Large intestine (tissue), 3 donors: ENCODE results near the gene ITGA11. TPM values are rescaled to one million over a fixed set of nuclear protein-coding genes. Genes with fewer than 3 reads are reported as not detected.

Experiments used
- DNase-seq, 2 donors: peaks; one replicate each; pipeline versions ENCODE4 v3.0.0 to v3.0.0-alpha.2; 2013
- H3K27ac ChIP-seq: one replicate; pipeline ENCODE4 v1.5.1; 2013; ENCODE audit warnings: low read length
- H3K27me3 ChIP-seq: 2 replicates; pipeline ENCODE4 v1.6.1; 2013; ENCODE audit warnings: low read length; ENCODE audit not compliant: control insufficient read depth, insufficient read depth
- H3K36me3 ChIP-seq: 2 replicates; pipeline ENCODE4 v1.6.1; 2013; ENCODE audit warnings: low read length; ENCODE audit not compliant: control insufficient read depth, insufficient read depth
- H3K4me1 ChIP-seq: one replicate; pipeline ENCODE4 v1.6.1; 2013; ENCODE audit warnings: low read length; ENCODE audit not compliant: control insufficient read depth, insufficient read depth
- H3K4me3 ChIP-seq: one replicate; pipeline ENCODE4 v1.5.1; 2013; ENCODE audit warnings: low read length
- H3K9me3 ChIP-seq: one replicate; pipeline ENCODE4 v1.6.1; 2013; ENCODE audit warnings: mild to moderate bottlenecking, low read depth, low read length, moderate library complexity; ENCODE audit not compliant: control insufficient read depth
- WGBS: methylation state at CpG from one replicate; pipeline ENCODE4 v1.1.5; 2013; ENCODE audit warnings: low lambda C conversion rate; ENCODE audit not compliant: insufficient coverage; 5-methylcytosine and 5-hydroxymethylcytosine counted together
- polyA plus RNA-seq: library from polyadenylated mRNA; unstranded; fragments of 120-200 nt; gene quantifications from one replicate; pipeline ENCODE4 v1.2.1, GENCODE V29; 2013

ITGA11 gene
- polyA plus RNA-seq, 1 donor = 1.8 TPM

DNA sequence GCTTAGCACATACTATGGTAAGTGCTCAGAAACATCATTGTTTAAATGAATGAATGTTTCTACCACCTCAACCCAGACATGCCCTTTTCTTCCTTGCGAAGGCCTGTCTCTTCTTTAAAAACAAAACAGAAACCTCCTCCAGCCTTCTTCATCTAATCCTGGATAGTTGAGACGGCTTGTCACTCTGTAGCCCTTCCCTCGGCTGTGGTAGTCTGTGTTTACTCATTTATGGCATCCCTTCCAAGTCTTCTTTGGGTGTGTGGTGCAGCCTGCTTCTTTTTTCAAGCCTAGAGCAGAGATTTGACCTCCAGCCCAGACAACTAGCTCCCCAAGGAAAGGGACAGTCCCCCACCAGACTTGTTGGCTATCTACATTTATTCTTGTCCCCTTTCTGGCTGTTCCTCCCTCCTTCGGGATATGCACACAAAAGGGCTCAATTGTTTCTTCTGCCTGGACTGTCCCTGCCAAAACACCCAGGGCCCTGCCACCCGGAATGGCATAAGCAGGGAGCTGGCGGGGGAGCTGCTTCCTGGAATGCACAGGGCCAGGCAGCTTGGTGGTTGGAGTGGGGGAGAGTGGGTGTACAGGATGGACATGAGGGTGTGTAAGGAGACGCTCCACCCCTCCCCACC, 67.8 kb downstream of the ITGA11 start:
- no peak overlapping the region for H3K4me3 ChIP-seq
- H3K27ac ChIP-seq = no peak overlapping the region

DNA sequence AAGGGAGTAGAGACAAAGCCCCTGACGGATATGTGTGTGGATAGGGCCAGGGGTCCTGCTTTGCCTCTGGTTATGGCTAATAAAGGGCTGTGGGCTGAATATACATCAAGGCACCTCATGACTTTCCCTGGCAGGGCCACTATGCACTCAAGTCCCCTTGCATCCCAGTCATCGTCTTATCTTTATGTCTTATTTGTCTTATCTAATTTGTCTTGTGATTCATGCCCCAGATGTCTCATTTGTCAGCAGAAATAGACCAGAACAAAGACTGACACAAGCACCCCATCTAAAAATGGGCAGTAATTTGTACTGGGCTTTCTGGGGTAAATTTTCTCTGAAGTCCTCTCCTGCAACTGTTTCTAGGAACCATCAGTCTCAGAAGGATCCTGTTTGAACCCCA, 68.6 kb downstream of the ITGA11 start:
- DNase-seq = no peak
- no peaks in the 10 kb centered on the region for H3K27me3 ChIP-seq
- no peaks in the 10 kb centered on the region for H3K36me3 ChIP-seq
- H3K4me1 ChIP-seq = no peaks in the 10 kb centered on the region
- no peak overlapping the region for H3K27ac ChIP-seq
- H3K4me3 ChIP-seq = no peak overlapping the region
- WGBS = 60% methylated on average over 1 of the region's 2 CpGs
- H3K9me3 ChIP-seq = no peaks in the 10 kb centered on the region

More for the DNA sequence above, 67.8 kb downstream of the ITGA11 start:
- H3K27me3 ChIP-seq = no peaks in the 10 kb centered on the region
- no peaks in the 10 kb centered on the region for H3K4me1 ChIP-seq
- no peak for DNase-seq
- H3K9me3 ChIP-seq = no peaks in the 10 kb centered on the region
- WGBS = 33% methylated on average over 2 of the region's 7 CpGs
- H3K36me3 ChIP-seq = no peaks in the 10 kb centered on the region

DNA sequence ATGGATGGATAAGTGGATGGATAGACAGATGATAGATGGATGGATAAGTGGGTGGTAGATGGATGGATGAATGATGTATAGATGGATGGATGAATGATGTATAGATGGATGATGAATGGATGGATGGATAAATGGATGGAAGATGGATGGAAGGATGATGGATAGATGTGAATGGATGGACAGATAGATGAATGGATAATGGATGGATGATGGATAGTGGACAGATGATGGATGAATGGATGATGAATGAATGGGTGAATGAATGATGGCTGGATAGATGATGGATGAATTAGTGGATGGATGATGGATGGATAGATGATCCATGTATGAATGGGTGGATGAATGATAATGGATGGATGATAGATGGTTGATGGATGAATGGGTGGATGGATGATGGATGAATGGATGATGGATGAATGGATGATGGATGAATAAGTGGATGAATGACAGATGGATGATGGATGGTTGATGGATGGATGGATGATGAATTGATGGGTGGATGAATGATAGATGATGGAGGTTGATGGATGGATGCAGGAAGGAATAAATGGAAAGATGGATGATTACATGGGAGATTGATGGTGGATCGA, 69.3 kb downstream of the ITGA11 start:
- no peaks in the 10 kb centered on the region for H3K4me1 ChIP-seq
- 86% methylated on average over 1 of the region's 1 CpG for WGBS
- H3K4me3 ChIP-seq = no peak overlapping the region
- no peaks in the 10 kb centered on the region for H3K27me3 ChIP-seq
- H3K27ac ChIP-seq = no peak overlapping the region
- DNase-seq = no peak
- no peaks in the 10 kb centered on the region for H3K9me3 ChIP-seq
- no peaks in the 10 kb centered on the region for H3K36me3 ChIP-seq

DNA sequence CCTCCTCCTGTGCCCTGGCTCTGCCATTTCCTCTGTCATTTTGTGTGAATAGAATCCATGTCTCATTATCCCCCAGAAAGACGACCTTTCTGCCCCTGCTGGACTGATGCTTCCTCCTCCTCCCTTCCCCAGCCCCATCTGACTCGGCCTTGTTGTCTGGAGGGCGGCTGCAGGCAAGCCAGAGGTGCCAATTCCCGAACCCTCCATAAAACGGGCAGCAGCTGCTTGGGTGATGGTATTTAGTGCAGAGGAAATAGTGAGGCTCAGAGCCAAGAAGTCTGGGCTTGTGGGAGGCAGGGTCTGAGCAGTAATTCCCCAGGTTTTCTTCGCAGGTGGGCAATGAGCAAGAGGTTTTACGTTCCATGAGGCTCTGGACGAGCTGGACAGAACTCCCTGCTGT, 71.2 kb downstream of the ITGA11 start:
- no peaks in the 10 kb centered on the region for H3K36me3 ChIP-seq
- H3K27ac ChIP-seq = no peak overlapping the region
- H3K9me3 ChIP-seq = peaks cover 6% of the 10 kb centered on the region
- no peak for DNase-seq
- H3K27me3 ChIP-seq = peaks cover 2% of the 10 kb centered on the region
- WGBS = no CpG with 5 or more reads among the region's 8 CpGs
- H3K4me3 ChIP-seq = no peak overlapping the region
- no peaks in the 10 kb centered on the region for H3K4me1 ChIP-seq

DNA sequence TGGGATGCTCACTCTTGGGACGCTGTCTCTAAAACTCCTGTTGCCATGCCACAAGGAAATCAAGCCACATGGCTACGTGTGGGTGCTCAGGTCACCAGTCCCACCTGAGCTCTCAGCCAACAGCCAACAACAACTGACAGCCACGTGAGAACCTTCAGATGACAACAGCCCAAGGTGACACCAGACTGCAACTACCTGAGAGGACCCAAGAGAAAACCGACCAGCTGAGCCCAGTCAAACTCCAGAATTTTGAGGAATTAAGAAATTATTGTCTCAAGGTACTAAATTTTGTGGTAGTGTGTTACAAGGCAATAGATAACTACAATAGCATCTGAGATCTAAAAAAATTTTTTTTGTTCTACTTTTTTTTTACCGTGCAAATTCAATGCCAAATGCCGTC, 75.2 kb downstream of the ITGA11 start:
- Histone ChIP-seq H3K36me3 (no peaks in the 10 kb centered on the region), H3K27me3 (peaks cover 2% of the 10 kb centered on the region), H3K4me1 (no peaks in the 10 kb centered on the region), H3K9me3 (peaks cover 6% of the 10 kb centered on the region), H3K4me3 (no peak overlapping the region), H3K27ac (no peak overlapping the region)
- DNase-seq = no peak
- WGBS = 95% methylated on average over 3 of the region's 6 CpGs

DNA sequence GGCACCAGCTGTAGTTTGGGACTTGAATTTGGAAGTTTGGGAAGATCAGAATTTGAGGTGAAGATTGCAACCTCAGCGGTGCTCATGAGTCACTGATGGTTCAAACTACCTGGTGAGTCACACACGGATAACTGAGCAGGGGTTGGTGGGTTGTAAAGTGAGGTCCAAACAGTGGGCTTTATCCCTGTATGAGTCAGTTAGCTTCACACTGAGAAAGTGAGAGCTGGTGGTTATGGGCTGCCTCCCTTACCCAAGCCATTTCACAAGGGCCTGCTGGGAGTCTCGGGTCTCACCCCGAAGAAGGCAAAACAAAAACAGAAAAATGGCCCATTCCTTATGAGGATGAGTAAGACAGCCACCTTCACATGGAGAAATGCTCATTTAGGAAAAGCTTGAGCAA, 77.0 kb downstream of the ITGA11 start:
- no peak for DNase-seq
- H3K4me3 ChIP-seq = no peak overlapping the region
- no peak overlapping the region for H3K27ac ChIP-seq
- no peaks in the 10 kb centered on the region for H3K4me1 ChIP-seq
- no peaks in the 10 kb centered on the region for H3K36me3 ChIP-seq
- WGBS = no CpG with 5 or more reads among the region's 4 CpGs
- H3K27me3 ChIP-seq = peaks cover 2% of the 10 kb centered on the region
- peaks cover 6% of the 10 kb centered on the region for H3K9me3 ChIP-seq

DNA sequence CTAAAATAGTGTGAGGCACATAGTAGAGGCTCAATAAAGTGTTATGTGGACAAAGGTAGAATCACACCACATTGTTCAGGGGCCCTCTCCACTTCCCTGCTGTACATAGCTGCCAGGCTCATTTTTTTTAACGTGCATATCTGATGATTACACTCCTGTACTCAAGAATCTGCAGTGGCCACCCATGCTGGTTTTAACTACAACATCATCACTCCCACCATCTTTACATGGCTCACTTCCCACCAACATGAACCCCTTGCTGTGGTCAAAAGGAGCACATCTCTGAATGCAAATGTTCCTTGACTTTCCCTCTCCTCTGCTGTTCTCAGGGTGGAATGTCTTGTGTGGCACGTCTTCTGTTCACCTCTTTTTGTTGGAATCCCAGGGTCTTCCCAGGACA, 77.7 kb downstream of the ITGA11 start:
- Histone ChIP-seq H3K4me1 (no peaks in the 10 kb centered on the region), H3K27ac (no peak overlapping the region), H3K27me3 (peaks cover 2% of the 10 kb centered on the region), H3K36me3 (no peaks in the 10 kb centered on the region), H3K4me3 (no peak overlapping the region), H3K9me3 (peaks cover 6% of the 10 kb centered on the region)
- WGBS = 100% methylated on average over 1 of the region's 2 CpGs
- DNase-seq = no peak

DNA sequence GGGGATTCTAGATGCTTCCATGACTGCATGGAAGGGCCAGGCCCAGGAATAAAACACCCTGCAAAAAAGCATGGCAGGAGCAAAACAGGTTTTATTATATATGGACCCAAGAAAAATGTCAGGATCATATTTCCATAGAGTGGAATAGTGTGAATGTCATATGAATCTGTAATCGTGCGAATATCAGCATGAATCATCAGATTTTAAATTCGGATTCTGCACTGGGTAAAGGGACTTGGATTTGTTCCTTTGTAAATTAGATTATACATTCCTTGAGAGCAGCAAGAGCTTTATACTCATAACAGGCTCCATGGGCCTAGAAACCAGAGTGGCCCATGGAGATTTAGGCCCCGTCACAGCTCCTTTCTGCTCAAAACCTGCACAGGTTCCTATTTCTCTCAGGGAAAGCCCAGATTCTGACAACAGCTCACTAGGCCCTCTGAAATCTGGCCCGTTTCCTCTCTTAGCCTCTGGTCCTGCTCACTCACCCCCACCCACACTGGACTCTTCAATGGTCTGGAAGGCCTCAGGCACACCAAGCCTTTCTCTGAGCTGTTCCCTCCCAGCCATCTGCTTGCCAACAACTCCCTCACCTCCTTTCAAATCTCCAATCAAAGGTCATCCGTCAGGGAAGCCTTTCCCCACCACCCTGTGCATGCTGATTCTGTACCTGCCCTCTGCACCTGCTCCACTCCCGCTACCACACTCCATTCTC, 78.4 kb downstream of the ITGA11 start:
- H3K9me3 ChIP-seq = peaks cover 6% of the 10 kb centered on the region
- no peak overlapping the region for H3K27ac ChIP-seq
- H3K36me3 ChIP-seq = no peaks in the 10 kb centered on the region
- no CpG with 5 or more reads among the region's 7 CpGs for WGBS
- H3K27me3 ChIP-seq = peaks cover 2% of the 10 kb centered on the region
- no peak overlapping the region for H3K4me3 ChIP-seq
- H3K4me1 ChIP-seq = no peaks in the 10 kb centered on the region
- peak in 1 of 2 donors; percentile 22 for DNase-seq

DNA sequence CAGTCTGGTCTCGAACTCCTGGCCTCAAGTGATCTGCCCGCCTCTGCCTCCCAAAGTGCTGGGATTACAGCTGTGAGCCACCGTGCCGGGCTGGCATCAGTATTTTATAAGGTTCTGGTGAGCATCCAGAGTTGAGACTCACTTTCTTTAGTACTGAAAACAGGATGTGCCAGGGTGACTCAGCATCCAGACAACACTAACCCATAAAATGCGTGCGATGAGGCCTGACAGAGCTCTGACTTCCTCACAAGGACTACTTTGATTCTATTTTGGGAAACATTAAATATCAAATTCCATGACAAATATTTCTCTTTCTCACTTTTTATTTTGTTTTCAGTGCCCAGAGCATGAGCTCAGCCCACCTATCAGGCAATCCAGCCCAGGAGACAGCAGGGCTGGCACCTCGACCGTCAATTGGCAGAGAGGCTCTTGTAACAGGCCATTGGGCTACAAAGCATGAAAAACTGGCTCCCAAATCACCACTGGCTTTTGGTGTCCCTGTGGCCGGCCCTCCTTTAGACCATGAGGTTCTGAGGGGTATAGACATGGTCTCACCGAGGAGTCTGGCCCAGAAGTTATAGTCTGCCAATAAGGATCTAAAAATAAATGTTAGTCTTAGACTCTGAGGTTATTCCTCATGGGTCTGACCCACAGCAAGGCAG, 79.4 kb downstream of the ITGA11 start:
- peaks cover 6% of the 10 kb centered on the region for H3K9me3 ChIP-seq
- DNase-seq = no peak
- no CpG with 5 or more reads among the region's 10 CpGs for WGBS

DNA sequence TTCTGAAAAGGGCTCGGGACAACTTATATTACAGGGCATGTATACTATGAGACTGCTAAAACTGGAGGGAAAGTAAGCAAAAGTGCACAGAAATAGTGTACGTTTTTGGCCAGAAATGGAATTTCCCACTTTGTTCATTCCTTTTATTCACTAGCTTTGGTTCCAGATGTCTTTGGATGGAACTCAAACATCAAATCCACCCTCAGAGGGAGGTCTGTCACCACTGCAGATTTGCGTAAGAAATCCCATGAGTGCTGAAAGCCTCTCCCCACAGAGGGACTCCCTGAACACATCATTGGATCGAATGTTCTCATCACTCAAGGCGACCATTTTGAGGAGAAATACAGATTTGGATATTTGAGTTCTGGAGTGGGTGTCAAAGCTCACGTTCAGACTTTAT, 82.8 kb downstream of the ITGA11 start:
- no peaks in the 10 kb centered on the region for H3K27me3 ChIP-seq
- no peak overlapping the region for H3K4me3 ChIP-seq
- H3K27ac ChIP-seq = no peak overlapping the region
- no peak for DNase-seq
- H3K9me3 ChIP-seq = no peaks in the 10 kb centered on the region
- H3K4me1 ChIP-seq = no peaks in the 10 kb centered on the region
- no peaks in the 10 kb centered on the region for H3K36me3 ChIP-seq
- 80% methylated on average over 1 of the region's 6 CpGs for WGBS

More for the DNA sequence above, 79.4 kb downstream of the ITGA11 start:
- no peaks in the 10 kb centered on the region for H3K4me1 ChIP-seq
- no peak overlapping the region for H3K4me3 ChIP-seq
- H3K36me3 ChIP-seq = no peaks in the 10 kb centered on the region
- H3K27me3 ChIP-seq = peaks cover 2% of the 10 kb centered on the region
- H3K27ac ChIP-seq = no peak overlapping the region
